ENCODE results near the gene CSNK1G1. TPM values are rescaled to one million over a fixed set of nuclear protein-coding genes. Genes with fewer than 3 reads are reported as not detected.

The CSNK1G1 gene
- total and polyA plus RNA-seq, 2 of the 4 experiments (the other 2 are of a cell fraction): 7.4 to 29.4 TPM

DNA sequence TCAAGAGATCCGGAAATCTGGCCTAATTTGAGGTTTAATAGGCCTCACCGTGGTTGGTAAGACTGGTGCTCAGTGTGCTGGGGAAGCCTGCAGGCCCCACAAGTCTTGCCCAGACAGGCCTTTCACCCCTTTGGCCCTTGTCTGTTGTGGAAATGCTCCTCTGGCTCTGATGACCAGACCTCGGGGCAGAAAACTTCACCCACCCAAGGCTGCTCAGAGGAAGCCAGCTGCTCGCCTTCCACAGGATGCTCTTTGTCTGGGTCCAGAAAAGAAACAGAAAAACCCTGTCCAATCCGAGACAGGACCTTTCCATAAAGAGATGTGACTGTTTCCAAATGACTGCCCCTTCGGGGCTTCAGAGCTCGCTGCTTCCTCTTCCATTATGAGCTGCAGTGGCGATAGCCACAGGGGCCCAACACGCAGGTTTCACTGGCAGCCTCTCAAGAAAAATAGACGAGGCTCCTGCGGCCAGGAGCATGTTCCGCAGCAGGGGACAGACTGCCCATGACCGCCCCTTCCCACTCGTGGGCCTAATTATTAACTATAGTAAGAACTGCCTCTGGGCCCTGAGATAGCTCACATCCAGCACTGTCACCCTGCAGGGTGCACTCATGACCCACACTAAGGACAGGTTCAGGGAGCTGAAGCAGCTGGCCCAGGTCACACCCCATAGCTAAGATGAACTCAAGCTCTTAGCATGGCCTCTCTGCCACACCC lies 211.2 kb downstream of the CSNK1G1 start:
- Histone ChIP-seq H2AFZ (replicated peaks; ENCODE audit: low read length, poor library complexity) (no peak overlapping the region), H3K9ac (ENCODE audit: low read depth, low read length) (no peak overlapping the region), H3K4me2 (ENCODE audit: low read depth, low read length) (no peak overlapping the region), H3K14ac (replicated peaks; ENCODE audit: low read depth, low read length) (no peak overlapping the region), H2BK120ac (ENCODE audit: low read depth, low read length) (no peak overlapping the region), H3K36me3 (ENCODE audit: control insufficient read depth, insufficient read depth, low read length) (peaks cover 17% of the 10 kb centered on the region), H3K9me3 (ENCODE audit: control insufficient read depth, insufficient read depth, low read length) (no peaks in the 10 kb centered on the region), H3K23ac (ENCODE audit: low read depth, low read length) (no peak overlapping the region), H2BK5ac (ENCODE audit: low read depth, low read length, poor library complexity, severe bottlenecking) (no peak overlapping the region), H4K20me1 (ENCODE audit: insufficient read depth, low read length) (no peaks in the 10 kb centered on the region), H2AK9ac (replicated peaks; ENCODE audit: low read depth, low read length, poor library complexity) (no peak overlapping the region), H2AK5ac (ENCODE audit: low read depth, low read length) (no peak overlapping the region), H3K4me1 (ENCODE audit: control insufficient read depth, insufficient read depth, low read length) (no peaks in the 10 kb centered on the region; the same call in 1 of the 2 replicates), H3K4ac (ENCODE audit: low read depth, low read length) (no peak overlapping the region), H2BK20ac (ENCODE audit: low read depth, low read length) (no peak overlapping the region), H3K18ac (ENCODE audit: low read depth, low read length) (no peak overlapping the region), H3K27ac (ENCODE audit: insufficient read depth, low read length) (no peak overlapping the region), H3K4me3 (ENCODE audit: insufficient read depth, low read depth, low read length) (no peak overlapping the region), H3K9me1 (ENCODE audit: insufficient read depth, low read length) (0 out of 2 replicates have a peak, but pooled peaks cover 6% of the 10 kb centered on the region), H3K27me3 (ENCODE audit: control insufficient read depth, insufficient read depth, low read length) (no peaks in the 10 kb centered on the region), H4K8ac (ENCODE audit: low read depth in 2 of 2, low read length in 2 of 2) (no peak overlapping the region), H2BK15ac (ENCODE audit: low read depth, low read length) (no peak overlapping the region), H4K5ac (ENCODE audit: low read depth, low read length) (no peak overlapping the region), H3K79me1 (ENCODE audit: low read depth in 1 of 2, low read length in 2 of 2) (no peaks in the 10 kb centered on the region), H3K56ac (ENCODE audit: extremely low read depth, insufficient read depth, low read length) (no peak overlapping the region), H4K91ac (ENCODE audit: insufficient read depth, low read depth, low read length) (no peak overlapping the region)
- ChIA-PET POLR2A (ENCODE audit: unreplicated experiment) (no interaction called here), CTCF (interaction anchor here (0.7 kb wide), 1 partner anchor 1358 kb away, joined by 3 read pairs; no protein-coding TSS in a partner anchor)
- ATAC-seq (ENCODE audit: low read depth) (no peak), DNase-seq (no peak)
- no TSS peak for BruUV-seq (replicated peaks)
- 92% methylated on average over 2 of the region's 14 CpGs; no CpG with 5 or more reads in 1 of the 2 experiments for WGBS, 2 experiments (ENCODE audit: extremely low coverage in 2 of 2, insufficient read length in 1 of 2)
- dilution Hi-C loops (cut with HindIII; ENCODE audit: low sequenced_read_pairs, unreplicated experiment): no loop called here
- in situ Hi-C loops (cut with MboI; ENCODE audit: low sequenced_read_pairs): no loop called here
- intact Hi-C loops (cut with micrococcal nuclease): loop anchor here (5.0 kb wide), 1 partner anchor 32 kb away; no protein-coding TSS in a partner anchor
- TF ChIP-seq MAZ (IDR thresholded peaks at IDR 0.05; ENCODE audit: borderline replicate concordance, low read depth, low read length) (no peak), MAFK (IDR thresholded peaks at IDR 0.05; ENCODE audit: low read depth, low read length) (no peak), RFX5 (IDR thresholded peaks at IDR 0.05; ENCODE audit: low read depth, low read length) (no peak), MXI1 (IDR thresholded peaks at IDR 0.05; ENCODE audit: borderline replicate concordance, low read depth, low read length) (no peak), SMC3 (IDR thresholded peaks at IDR 0.05; ENCODE audit: low read depth, low read length) (no peak), CHD1 (IDR thresholded peaks at IDR 0.05; ENCODE audit: low read depth, low read length) (no peak), CEBPB (IDR thresholded peaks at IDR 0.05; ENCODE audit: low read depth, low read length) (no peak), FOS (IDR thresholded peaks at IDR 0.05; ENCODE audit: low read depth, low read length) (no peak), BHLHE40 (IDR thresholded peaks at IDR 0.05; ENCODE audit: low read depth, low read length) (no peak), RCOR1 (IDR thresholded peaks at IDR 0.05; ENCODE audit: insufficient replicate concordance, low read length) (no peak), NFE2L2 (IDR thresholded peaks at IDR 0.05; ENCODE audit: low read depth, low read length) (no peak), RAD21 (IDR thresholded peaks at IDR 0.05; ENCODE audit: low read length) (no peak)
- TF ChIP-seq, protein P1, sequence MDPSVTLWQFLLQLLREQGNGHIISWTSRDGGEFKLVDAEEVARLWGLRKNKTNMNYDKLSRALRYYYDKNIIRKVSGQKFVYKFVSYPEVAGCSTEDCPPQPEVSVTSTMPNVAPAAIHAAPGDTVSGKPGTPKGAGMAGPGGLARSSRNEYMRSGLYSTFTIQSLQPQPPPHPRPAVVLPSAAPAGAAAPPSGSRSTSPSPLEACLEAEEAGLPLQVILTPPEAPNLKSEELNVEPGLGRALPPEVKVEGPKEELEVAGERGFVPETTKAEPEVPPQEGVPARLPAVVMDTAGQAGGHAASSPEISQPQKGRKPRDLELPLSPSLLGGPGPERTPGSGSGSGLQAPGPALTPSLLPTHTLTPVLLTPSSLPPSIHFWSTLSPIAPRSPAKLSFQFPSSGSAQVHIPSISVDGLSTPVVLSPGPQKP (IDR thresholded peaks at IDR 0.05; ENCODE audit: borderline replicate concordance, low read depth, low read length): no peak
- TF ChIP-seq, protein P2, sequence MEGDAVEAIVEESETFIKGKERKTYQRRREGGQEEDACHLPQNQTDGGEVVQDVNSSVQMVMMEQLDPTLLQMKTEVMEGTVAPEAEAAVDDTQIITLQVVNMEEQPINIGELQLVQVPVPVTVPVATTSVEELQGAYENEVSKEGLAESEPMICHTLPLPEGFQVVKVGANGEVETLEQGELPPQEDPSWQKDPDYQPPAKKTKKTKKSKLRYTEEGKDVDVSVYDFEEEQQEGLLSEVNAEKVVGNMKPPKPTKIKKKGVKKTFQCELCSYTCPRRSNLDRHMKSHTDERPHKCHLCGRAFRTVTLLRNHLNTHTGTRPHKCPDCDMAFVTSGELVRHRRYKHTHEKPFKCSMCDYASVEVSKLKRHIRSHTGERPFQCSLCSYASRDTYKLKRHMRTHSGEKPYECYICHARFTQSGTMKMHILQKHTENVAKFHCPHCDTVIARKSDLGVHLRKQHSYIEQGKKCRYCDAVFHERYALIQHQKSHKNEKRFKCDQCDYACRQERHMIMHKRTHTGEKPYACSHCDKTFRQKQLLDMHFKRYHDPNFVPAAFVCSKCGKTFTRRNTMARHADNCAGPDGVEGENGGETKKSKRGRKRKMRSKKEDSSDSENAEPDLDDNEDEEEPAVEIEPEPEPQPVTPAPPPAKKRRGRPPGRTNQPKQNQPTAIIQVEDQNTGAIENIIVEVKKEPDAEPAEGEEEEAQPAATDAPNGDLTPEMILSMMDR (conservative IDR thresholded peaks at IDR 0.05; ENCODE audit: low read depth, low read length): no peak
- TF ChIP-seq, protein P3, sequence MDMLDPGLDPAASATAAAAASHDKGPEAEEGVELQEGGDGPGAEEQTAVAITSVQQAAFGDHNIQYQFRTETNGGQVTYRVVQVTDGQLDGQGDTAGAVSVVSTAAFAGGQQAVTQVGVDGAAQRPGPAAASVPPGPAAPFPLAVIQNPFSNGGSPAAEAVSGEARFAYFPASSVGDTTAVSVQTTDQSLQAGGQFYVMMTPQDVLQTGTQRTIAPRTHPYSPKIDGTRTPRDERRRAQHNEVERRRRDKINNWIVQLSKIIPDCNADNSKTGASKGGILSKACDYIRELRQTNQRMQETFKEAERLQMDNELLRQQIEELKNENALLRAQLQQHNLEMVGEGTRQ (IDR thresholded peaks at IDR 0.05; ENCODE audit: low read depth, low read length): no peak
